ENCODE data around the gene WTAP. TPM values are rescaled to one million over a fixed set of nuclear protein-coding genes. Genes with fewer than 3 reads are reported as not detected.
"Not testable (repeated sequence)": the region's sequence is repeated elsewhere in the genome, so short reads cannot be mapped to it uniquely, and the experiment has no call there.

WTAP gene
- total RNA-seq, 1 donor, result 159 TPM

DNA sequence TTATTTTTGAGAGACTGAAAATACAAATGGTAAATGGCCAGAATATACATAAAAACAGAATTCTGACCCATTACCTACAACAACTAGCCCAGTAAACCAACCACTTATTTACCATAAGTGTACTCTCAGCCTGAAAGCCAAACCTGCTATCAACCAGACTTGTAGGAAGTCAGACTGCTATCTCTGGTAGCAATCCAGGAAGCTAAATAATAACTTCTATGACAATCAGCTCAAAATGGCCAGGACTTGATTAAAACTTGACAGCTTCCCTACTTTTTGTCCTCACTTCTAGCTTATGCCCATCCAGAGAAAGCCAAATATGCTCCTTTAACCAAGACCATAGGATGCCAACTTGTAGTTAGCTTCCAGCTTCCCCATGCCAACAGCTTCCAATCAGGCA, 4.7 kb upstream of the WTAP start:
- no peak for DNase-seq (ENCODE audit: low read depth)
- H3K4me3 ChIP-seq (ENCODE audit: low read depth, low read length), result no peak overlapping the region
- TF ChIP-seq, protein P1, sequence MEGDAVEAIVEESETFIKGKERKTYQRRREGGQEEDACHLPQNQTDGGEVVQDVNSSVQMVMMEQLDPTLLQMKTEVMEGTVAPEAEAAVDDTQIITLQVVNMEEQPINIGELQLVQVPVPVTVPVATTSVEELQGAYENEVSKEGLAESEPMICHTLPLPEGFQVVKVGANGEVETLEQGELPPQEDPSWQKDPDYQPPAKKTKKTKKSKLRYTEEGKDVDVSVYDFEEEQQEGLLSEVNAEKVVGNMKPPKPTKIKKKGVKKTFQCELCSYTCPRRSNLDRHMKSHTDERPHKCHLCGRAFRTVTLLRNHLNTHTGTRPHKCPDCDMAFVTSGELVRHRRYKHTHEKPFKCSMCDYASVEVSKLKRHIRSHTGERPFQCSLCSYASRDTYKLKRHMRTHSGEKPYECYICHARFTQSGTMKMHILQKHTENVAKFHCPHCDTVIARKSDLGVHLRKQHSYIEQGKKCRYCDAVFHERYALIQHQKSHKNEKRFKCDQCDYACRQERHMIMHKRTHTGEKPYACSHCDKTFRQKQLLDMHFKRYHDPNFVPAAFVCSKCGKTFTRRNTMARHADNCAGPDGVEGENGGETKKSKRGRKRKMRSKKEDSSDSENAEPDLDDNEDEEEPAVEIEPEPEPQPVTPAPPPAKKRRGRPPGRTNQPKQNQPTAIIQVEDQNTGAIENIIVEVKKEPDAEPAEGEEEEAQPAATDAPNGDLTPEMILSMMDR (IDR thresholded peaks at IDR 0.05; ENCODE audit: insufficient read depth, low read depth, low read length), result no peak

DNA sequence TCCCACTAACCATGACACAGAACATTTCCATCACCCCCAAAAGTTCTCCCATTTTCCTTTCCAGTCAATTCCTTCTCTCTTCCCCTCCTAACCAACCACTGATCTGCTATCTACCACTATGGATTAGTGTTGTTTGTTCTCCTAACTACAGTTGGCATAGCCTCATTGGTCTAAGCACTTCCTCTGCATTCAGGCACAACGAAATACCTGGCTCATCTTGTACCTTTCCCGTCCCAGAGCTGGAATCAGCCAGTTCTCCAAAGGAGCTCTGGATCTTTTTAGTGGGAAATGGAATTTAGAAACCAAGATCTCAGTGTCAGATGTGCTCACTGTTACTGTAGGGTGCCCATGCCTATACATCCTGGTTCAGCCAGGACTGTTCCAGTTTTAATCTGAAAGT, 4.0 kb upstream of the WTAP start:
- H3K4me3 ChIP-seq (ENCODE audit: low read depth, low read length), result no peak overlapping the region
- TF ChIP-seq, protein P1 (IDR thresholded peaks at IDR 0.05; ENCODE audit: insufficient read depth, low read depth, low read length), result no peak
- no peak for DNase-seq (ENCODE audit: low read depth)

DNA sequence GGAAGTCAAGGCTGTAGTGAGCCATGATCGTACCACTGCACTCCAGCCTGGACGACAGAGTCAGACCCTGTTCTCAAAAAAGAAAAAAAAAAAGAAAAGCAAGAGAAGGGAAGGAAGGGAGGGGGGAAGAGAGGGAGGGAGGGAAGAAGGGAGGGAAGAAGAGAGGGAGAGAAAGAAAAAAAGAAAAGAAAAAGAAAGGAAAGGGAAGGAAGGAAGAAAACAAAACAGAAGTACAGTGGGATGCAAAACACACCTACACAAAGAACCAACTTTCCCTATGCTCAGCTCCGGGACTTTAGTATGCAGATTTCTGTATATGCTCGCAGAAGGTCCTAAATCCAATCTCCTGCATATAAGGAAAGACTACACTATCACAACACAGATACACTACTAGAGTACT, 2.5 kb upstream of the WTAP start:
- H3K4me3 ChIP-seq (ENCODE audit: low read depth, low read length), result no peak overlapping the region
- TF ChIP-seq, protein P1 (IDR thresholded peaks at IDR 0.05; ENCODE audit: insufficient read depth, low read depth, low read length), result no peak
- no peak for DNase-seq (ENCODE audit: low read depth)

DNA sequence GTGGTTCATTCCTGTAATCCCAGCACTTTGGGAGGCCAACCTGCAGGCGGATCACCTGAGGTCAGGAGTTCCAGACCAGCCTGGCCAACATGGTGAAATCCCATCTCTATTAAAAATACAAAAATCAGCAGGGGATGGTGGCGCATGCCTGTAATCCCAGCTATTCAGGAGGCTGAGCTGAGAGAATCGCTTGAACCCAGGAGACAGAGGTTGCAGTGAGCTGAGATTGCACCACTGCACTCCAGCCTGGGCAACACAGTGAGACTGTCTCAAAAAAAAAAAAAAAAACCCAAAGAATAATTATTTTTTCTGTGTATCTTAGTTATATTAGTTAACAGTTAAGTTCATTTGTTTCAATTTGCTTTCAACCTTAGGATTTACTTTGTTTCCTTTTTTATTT, 2.1 kb upstream of the WTAP start:
- not testable (repeated sequence) for H3K4me3 ChIP-seq (ENCODE audit: low read depth, low read length); DNase-seq (ENCODE audit: low read depth)

DNA sequence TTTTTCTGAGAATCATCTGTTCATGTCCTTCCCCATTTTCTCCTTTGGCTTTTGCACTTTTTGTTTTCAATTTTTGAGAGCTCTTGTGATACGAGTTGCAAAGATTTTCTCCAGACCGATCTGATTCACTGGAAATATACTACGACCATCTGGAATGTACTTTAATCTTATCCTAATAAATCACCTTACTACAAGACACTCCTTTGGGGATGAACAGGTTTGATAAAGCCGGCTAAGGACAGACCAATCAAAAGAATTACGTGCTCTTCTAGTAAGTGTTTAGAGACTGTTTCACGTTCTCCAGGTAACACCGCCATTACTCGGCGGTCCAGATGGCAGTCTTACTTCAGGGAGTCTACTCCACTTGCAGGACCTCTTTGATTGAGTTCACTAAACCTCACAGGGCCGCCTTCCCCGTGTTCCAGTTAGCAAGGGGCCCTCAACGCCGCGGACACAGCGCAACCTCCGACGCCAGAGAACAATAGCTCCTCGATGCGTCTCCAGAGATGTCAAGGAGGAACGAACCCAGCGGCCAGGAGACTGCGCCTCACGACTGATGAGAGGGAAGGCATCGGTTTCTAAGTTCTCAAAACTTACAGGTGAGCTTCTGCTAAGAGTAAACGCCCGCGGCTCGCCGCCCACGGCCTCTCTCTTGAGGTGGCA, 920 bp upstream of the WTAP start:
- H3K4me3 ChIP-seq (ENCODE audit: low read depth, low read length), result peak overlapping the region; percentile 90
- TF ChIP-seq, protein P1 (IDR thresholded peaks at IDR 0.05; ENCODE audit: insufficient read depth, low read depth, low read length), result no peak
- no peak for DNase-seq (ENCODE audit: low read depth)

DNA sequence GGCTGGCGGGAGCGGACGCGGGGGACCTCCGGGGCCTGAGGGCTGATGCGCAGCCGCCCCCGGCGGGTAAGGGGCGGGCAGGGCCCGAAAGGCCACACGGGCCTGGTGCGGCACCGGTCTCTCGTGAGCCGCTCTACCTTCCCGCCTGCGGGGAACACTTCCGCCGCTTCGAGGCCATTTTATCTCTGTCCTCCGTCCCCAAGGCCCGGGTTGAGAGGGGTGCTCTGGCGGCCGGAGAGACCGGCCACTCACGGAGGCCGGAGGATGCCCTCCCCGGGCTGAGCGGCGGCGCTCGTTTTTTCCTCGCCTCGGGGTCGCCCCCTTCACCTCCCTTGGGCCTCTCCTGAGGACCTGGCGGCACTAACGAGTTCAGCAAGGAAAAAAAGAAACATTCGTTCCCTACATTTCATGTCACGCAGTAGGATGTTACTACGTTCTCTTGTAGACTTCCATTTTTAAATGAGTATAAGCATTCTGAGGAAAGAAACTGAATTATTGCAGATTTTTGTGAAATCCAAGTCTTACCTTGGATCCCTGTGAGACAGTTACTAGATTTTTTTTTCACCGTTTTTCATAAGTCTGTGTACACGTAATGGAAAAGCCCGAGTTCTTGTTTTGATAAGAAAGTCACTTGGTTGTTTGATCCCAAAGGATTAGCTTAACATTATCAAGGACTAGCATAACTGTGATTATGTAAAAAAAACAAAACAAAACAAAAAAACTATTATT, 575 bp downstream of the WTAP start:
- DNase-seq (ENCODE audit: low read depth), result peak; percentile 71
- H3K4me3 ChIP-seq (ENCODE audit: low read depth, low read length), result peak overlapping the region; percentile 90
- TF ChIP-seq, protein P1 (IDR thresholded peaks at IDR 0.05; ENCODE audit: insufficient read depth, low read depth, low read length), result no peak

DNA sequence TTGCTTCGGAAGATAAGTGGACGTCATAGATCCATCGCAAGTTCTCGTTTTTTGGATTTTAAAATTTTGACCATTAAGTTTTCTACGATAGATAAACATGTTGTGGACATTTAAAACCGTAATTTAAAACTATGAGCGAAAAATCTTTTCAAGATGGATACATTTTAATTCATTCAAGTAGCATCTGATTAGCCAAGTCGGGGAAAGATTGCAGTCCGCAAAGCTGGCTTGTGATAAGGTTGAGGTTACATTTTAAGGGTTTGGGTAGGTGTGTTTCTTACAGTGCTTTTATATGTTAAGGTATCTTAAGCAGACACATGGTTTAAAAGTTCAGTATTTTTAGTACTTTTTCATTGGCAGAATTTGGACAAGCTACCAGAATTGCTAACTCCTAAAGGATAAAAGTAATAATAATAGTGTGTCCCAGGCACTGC, 1.2 kb downstream of the WTAP start:
- H3K4me3 ChIP-seq (ENCODE audit: low read depth, low read length), result peak overlapping the region; percentile 90
- TF ChIP-seq, protein P1 (IDR thresholded peaks at IDR 0.05; ENCODE audit: insufficient read depth, low read depth, low read length), result no peak
- no peak for DNase-seq (ENCODE audit: low read depth)
